ENCODE results near the gene TMEM196.
A peak's percentile ranks its signal among the peaks of the same experiment; 100 is the strongest.

The TMEM196 gene

GRCh38 chr7:19728716-19729115 is 44.7 kb downstream of the TMEM196 start:
- Histone ChIP-seq H3K9me3 (ENCODE audit: low read depth, low read length) (no peaks in the 10 kb centered on the region), H3K27ac (peak overlapping the region; percentile 56), H3K9ac (ENCODE audit: insufficient read length) (no peak overlapping the region), H3K36me3 (ENCODE audit: insufficient read depth, low read length) (no peaks in the 10 kb centered on the region), H3K4me3 (peak overlapping the region; percentile 9)
- peak; percentile 65 for DNase-seq (ENCODE audit: low read depth, low spot score)
- TF ChIP-seq FOXP2 (optimal IDR thresholded peaks at IDR 0.05; ENCODE audit: control extremely low read depth, extremely low read length, insufficient read depth): peak; percentile 14
- no peak for TF ChIP-seq EZH2 (IDR thresholded peaks at IDR 0.05)

- H3K9me3 ChIP-seq (ENCODE audit: low read depth, low read length): no peaks in the 10 kb centered on the region
- H3K27ac ChIP-seq: no peak overlapping the region
- no peak overlapping the region for H3K4me3 ChIP-seq
- no peak overlapping the region for H3K9ac ChIP-seq (ENCODE audit: insufficient read length)
- H3K36me3 ChIP-seq (ENCODE audit: insufficient read depth, low read length): no peaks in the 10 kb centered on the region
- TF ChIP-seq EZH2 (IDR thresholded peaks at IDR 0.05) (no peak), FOXP2 (optimal IDR thresholded peaks at IDR 0.05; ENCODE audit: control extremely low read depth, extremely low read length, insufficient read depth) (no peak), POLR2AphosphoS5 (IDR thresholded peaks at IDR 0.05; ENCODE audit: borderline replicate concordance, low read depth, low read length) (no peak)
- DNase-seq (ENCODE audit: low read depth, low spot score): no peak
Measured at GRCh38 chr7:19725770-19726169, 47.6 kb downstream of the TMEM196 start.

- no peaks in the 10 kb centered on the region for H3K36me3 ChIP-seq (ENCODE audit: insufficient read depth, low read length)
- no peak overlapping the region for H3K27ac ChIP-seq
- DNase-seq (ENCODE audit: low read depth, low spot score): no peak
- no peaks in the 10 kb centered on the region for H3K9me3 ChIP-seq (ENCODE audit: low read depth, low read length)
- no peak overlapping the region for H3K4me3 ChIP-seq
- TF ChIP-seq POLR2AphosphoS5 (IDR thresholded peaks at IDR 0.05; ENCODE audit: borderline replicate concordance, low read depth, low read length) (no peak), EZH2 (IDR thresholded peaks at IDR 0.05) (no peak), FOXP2 (optimal IDR thresholded peaks at IDR 0.05; ENCODE audit: control extremely low read depth, extremely low read length, insufficient read depth) (no peak)
- no peak overlapping the region for H3K9ac ChIP-seq (ENCODE audit: insufficient read length)
Measured at GRCh38 chr7:19715499-19715898, 57.9 kb downstream of the TMEM196 start.

- Histone ChIP-seq H3K9me3 (ENCODE audit: low read depth, low read length) (no peaks in the 10 kb centered on the region), H3K9ac (ENCODE audit: insufficient read length) (no peak overlapping the region), H3K4me3 (no peak overlapping the region), H3K36me3 (ENCODE audit: insufficient read depth, low read length) (no peaks in the 10 kb centered on the region), H3K27ac (no peak overlapping the region)
- no peak for TF ChIP-seq POLR2AphosphoS5 (IDR thresholded peaks at IDR 0.05; ENCODE audit: borderline replicate concordance, low read depth, low read length)
- TF ChIP-seq FOXP2 (optimal IDR thresholded peaks at IDR 0.05; ENCODE audit: control extremely low read depth, extremely low read length, insufficient read depth): no peak
- no peak for TF ChIP-seq EZH2 (IDR thresholded peaks at IDR 0.05)
- DNase-seq (ENCODE audit: low read depth, low spot score): peak; percentile 66
Measured at GRCh38 chr7:19713676-19714075, 59.7 kb downstream of the TMEM196 start.

DNA sequence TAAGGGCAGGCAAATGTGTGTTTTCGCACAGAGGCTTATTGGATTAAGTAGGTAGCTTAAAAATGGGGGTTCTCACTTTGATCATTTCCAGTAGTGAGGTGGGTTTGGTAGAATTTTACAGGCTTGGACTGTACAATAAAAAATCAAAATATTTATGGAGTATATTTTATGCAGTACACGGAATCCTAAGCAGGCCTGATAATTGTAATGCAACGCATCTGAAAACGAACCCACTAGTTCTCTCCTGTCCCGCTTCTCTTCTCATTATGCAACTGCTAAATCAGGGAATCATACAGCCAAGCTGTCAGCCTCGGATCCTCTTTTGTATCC is 64.2 kb downstream of the TMEM196 start:
- DNase-seq (ENCODE audit: low read depth, low spot score): no peak
- peak overlapping the region; percentile 97 for H3K4me3 ChIP-seq
- TF ChIP-seq POLR2AphosphoS5 (IDR thresholded peaks at IDR 0.05; ENCODE audit: borderline replicate concordance, low read depth, low read length) (no peak), FOXP2 (optimal IDR thresholded peaks at IDR 0.05; ENCODE audit: control extremely low read depth, extremely low read length, insufficient read depth) (no peak), EZH2 (IDR thresholded peaks at IDR 0.05) (no peak)
- peak overlapping the region; percentile 60 for H3K9ac ChIP-seq (ENCODE audit: insufficient read length)
- no peak overlapping the region for H3K27ac ChIP-seq
- peaks cover 14% of the 10 kb centered on the region for H3K36me3 ChIP-seq (ENCODE audit: insufficient read depth, low read length)
- H3K9me3 ChIP-seq (ENCODE audit: low read depth, low read length): no peaks in the 10 kb centered on the region

DNA sequence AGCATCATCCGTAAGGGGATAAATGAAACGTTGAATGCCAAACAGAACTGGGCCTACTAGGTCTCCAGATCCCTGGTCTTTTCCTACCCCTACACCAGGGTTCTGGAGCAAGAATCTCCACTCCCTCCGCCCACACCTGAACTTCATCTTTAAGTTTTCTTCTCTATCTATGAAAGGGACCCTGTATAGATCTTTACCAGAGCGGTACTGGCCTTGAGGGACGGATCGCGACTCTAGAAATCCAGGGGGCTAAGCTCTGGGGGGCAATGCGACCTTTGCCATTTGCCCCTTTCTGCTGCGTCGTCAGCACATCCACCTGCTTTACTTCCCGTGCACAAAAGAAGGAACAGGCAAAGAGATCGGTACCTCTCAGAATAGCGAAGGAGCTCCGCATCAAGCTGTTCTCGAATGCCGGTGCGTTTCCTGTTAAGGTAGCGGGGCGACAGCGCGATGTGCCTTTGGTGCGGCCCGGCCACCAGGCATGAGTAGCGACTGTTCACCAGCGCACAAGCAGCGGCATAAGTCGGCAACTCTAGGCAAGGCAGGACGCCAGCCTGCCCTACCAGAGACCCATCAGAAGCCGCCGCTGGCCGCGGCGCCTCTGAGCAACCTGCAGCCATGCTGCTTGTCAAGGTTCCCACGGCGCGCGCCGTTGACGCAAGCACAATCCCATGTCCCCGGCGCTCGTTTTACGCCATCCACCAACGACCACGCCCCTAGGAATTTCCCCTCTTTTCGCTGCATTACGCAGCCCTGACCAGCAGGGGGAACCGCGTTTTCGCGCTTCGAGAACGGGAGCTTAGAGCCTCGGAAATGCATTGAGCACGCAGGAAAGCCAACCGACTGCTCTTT is 64.8 kb downstream of the TMEM196 start, which contains the start of gene POLR1F:
Gene POLR1F, minus strand, starts transcription at position 641 of the 852 bp plus-strand sequence. Its CDS starts 21 bp downstream, at position 620.
- Histone ChIP-seq H3K27ac (peak within 1 kb of the TSS; percentile 57), H3K9ac (ENCODE audit: insufficient read length) (peak within 1 kb of the TSS; percentile 95), H3K9me3 (ENCODE audit: low read depth, low read length) (peaks cover 4% of the 10 kb centered on the region; the same call in 1 of the 2 replicates), H3K36me3 (ENCODE audit: insufficient read depth, low read length) (peaks cover 20% of the 10 kb centered on the region), H3K4me3 (peak within 1 kb of the TSS; percentile 97)
- DNase-seq (ENCODE audit: low read depth, low spot score): peak; percentile 95
- TF ChIP-seq FOXP2 (optimal IDR thresholded peaks at IDR 0.05; ENCODE audit: control extremely low read depth, extremely low read length, insufficient read depth) (peak; percentile 59), POLR2AphosphoS5 (IDR thresholded peaks at IDR 0.05; ENCODE audit: borderline replicate concordance, low read depth, low read length) (peak; percentile 93), EZH2 (IDR thresholded peaks at IDR 0.05) (no peak)

DNA sequence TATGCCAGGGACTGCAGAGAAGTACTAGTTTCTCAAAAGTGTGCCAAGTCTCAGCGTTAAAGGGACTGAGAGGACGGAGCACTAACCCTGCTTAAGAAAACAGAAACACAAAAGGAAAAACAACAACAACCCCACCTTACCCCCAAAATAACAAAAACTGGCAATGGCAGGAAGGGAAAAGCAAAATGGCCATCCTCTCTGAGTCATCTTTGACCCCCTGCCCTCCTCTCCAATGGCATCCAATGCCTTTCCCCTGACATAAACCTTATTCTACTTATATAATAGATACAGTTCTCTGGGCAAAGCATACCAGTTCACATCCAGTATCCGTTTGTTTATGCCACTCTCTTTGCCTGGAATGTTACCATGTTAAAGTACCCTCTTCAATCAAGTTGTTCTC is 66.2 kb downstream of the TMEM196 start:
- TF ChIP-seq POLR2AphosphoS5 (IDR thresholded peaks at IDR 0.05; ENCODE audit: borderline replicate concordance, low read depth, low read length): no peak
- no peak for TF ChIP-seq EZH2 (IDR thresholded peaks at IDR 0.05)
- no peak for TF ChIP-seq FOXP2 (optimal IDR thresholded peaks at IDR 0.05; ENCODE audit: control extremely low read depth, extremely low read length, insufficient read depth)
- H3K9ac ChIP-seq (ENCODE audit: insufficient read length): peak overlapping the region; percentile 95

DNA sequence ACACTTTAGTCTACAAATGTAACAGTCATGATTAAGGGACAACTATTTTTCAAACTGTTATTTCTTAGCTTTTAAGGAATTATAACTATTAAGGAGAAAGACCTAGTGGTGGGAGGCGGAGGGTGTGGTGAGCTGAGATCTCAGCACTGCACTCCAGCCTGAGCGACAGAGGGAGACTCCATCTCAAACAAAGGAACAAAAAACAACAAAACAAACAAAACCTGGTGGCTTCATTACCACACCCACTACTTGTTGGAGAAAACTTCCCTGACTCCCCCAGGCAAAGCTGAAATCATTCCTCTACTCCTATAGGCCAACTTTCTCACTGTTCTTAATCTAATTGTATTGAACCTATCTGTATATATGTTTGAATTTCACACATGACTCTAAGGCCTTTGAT is 67.8 kb downstream of the TMEM196 start:
- Histone ChIP-seq H3K9me3 (ENCODE audit: low read depth, low read length) (peaks cover 11% of the 10 kb centered on the region; the same call in 1 of the 2 replicates), H3K36me3 (ENCODE audit: insufficient read depth, low read length) (peaks cover 49% of the 10 kb centered on the region), H3K9ac (ENCODE audit: insufficient read length) (peak overlapping the region; percentile 95), H3K4me3 (peak overlapping the region; percentile 97), H3K27ac (peak overlapping the region; percentile 42)
- TF ChIP-seq POLR2AphosphoS5 (IDR thresholded peaks at IDR 0.05; ENCODE audit: borderline replicate concordance, low read depth, low read length) (no peak), FOXP2 (optimal IDR thresholded peaks at IDR 0.05; ENCODE audit: control extremely low read depth, extremely low read length, insufficient read depth) (no peak), EZH2 (IDR thresholded peaks at IDR 0.05) (no peak)
- no peak for DNase-seq (ENCODE audit: low read depth, low spot score)

More for the DNA sequence above, 66.2 kb downstream of the TMEM196 start:
- Histone ChIP-seq H3K36me3 (ENCODE audit: insufficient read depth, low read length) (peaks cover 34% of the 10 kb centered on the region), H3K4me3 (peak overlapping the region; percentile 97), H3K9me3 (ENCODE audit: low read depth, low read length) (peaks cover 8% of the 10 kb centered on the region; the same call in 1 of the 2 replicates), H3K27ac (peak overlapping the region; percentile 57)
- no peak for DNase-seq (ENCODE audit: low read depth, low spot score)
